GM12878 (cell line): ENCODE data around the gene VWA3B.

Experiments
- ASH2L ChIP-seq: fragments of 300-600, 200-600 bp; sonication (generic); IDR thresholded peaks from 2 replicates; pipeline ENCODE4 v1.6.1; 2017; ENCODE audit warnings: low read depth, mild to moderate bottlenecking, borderline replicate concordance
- BHLHE40 ChIP-seq, 2 experiments: fragments of 450-650 bp in 1 of 2; IDR thresholded peaks; 2 replicates each; pipeline ENCODE4 v1.6.1; 2011 to 2017; ENCODE audit warnings: low read depth in 2 of 2, borderline replicate concordance in 1 of 2, improper control_type of control experiment in 1 of 2, low read length in 1 of 2, mild to moderate bottlenecking in 1 of 2
- JUNB ChIP-seq: IDR thresholded peaks from 2 replicates; pipeline ENCODE4 v1.6.1; 2016; ENCODE audit warnings: antibody characterized with exemption, mild to moderate bottlenecking
- POLR2A ChIP-seq: IDR thresholded peaks from 2 replicates; pipeline ENCODE4 v1.6.1; 2011; ENCODE audit warnings: low read depth, mild to moderate bottlenecking, low read length
- SMARCA5 ChIP-seq: fragments of 450-650 bp; IDR thresholded peaks from 2 replicates; pipeline ENCODE4 v1.6.1; 2017; ENCODE audit warnings: mild to moderate bottlenecking
- SPI1 ChIP-seq: IDR thresholded peaks from 2 replicates; pipeline ENCODE4 v1.6.1; 2011; ENCODE audit warnings: low read depth, mild to moderate bottlenecking, low read length, moderate library complexity, borderline replicate concordance; ENCODE audit not compliant: insufficient read depth
- ZBTB4 ChIP-seq: fragments of 450-650 bp; formaldehyde crosslinking; IDR thresholded peaks from 2 replicates; pipeline ENCODE4 v1.4.0; 2022; ENCODE audit warnings: mild to moderate bottlenecking, moderate library complexity
- TF ChIP-seq, protein P1 (sequence below), 3 experiments: IDR thresholded peaks in 2 of 3; conservative IDR thresholded peaks in 1 of 3; 2 replicates each; pipeline ENCODE4 v1.5.1; 2011; ENCODE audit warnings: low read depth in 3 of 3, low read length in 3 of 3, mild to moderate bottlenecking in 3 of 3, control low read depth in 2 of 3, moderate library complexity in 2 of 3, inconsistent platforms in 1 of 3, mixed read lengths in 1 of 3; ENCODE audit not compliant: control insufficient read depth in 2 of 3, insufficient read depth in 1 of 3; ENCODE audit errors: extremely low read depth in 1 of 3
- TF ChIP-seq, protein P2 (sequence below): fragments of 450-650 bp; IDR thresholded peaks from 2 replicates; pipeline ENCODE4 v1.6.1; 2017; ENCODE audit warnings: mild to moderate bottlenecking

GRCh38 chr2:98090951-98091350 lies 4.0 kb downstream of the VWA3B start:
- TF ChIP-seq SMARCA5 (no peak), SPI1 (no peak), JUNB (no peak), BHLHE40 (IDR thresholded peaks at IDR 0.05; ENCODE audit: borderline replicate concordance in 1 of 2, low read depth in 2 of 2, low read length in 1 of 2) (no peak), ASH2L (no peak), POLR2A (no peak), ZBTB4 (CRISPR knock-in tag) (no peak)
- TF ChIP-seq, protein P1, sequence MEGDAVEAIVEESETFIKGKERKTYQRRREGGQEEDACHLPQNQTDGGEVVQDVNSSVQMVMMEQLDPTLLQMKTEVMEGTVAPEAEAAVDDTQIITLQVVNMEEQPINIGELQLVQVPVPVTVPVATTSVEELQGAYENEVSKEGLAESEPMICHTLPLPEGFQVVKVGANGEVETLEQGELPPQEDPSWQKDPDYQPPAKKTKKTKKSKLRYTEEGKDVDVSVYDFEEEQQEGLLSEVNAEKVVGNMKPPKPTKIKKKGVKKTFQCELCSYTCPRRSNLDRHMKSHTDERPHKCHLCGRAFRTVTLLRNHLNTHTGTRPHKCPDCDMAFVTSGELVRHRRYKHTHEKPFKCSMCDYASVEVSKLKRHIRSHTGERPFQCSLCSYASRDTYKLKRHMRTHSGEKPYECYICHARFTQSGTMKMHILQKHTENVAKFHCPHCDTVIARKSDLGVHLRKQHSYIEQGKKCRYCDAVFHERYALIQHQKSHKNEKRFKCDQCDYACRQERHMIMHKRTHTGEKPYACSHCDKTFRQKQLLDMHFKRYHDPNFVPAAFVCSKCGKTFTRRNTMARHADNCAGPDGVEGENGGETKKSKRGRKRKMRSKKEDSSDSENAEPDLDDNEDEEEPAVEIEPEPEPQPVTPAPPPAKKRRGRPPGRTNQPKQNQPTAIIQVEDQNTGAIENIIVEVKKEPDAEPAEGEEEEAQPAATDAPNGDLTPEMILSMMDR (IDR thresholded peaks at IDR 0.05 in 2 of 3, conservative IDR thresholded peaks at IDR 0.05 in 1 of 3; ENCODE audit: control insufficient read depth in 2 of 3, extremely low read depth in 1 of 3, insufficient read depth in 1 of 3, low read depth in 3 of 3, low read length in 3 of 3): no peak
- TF ChIP-seq, protein P2, sequence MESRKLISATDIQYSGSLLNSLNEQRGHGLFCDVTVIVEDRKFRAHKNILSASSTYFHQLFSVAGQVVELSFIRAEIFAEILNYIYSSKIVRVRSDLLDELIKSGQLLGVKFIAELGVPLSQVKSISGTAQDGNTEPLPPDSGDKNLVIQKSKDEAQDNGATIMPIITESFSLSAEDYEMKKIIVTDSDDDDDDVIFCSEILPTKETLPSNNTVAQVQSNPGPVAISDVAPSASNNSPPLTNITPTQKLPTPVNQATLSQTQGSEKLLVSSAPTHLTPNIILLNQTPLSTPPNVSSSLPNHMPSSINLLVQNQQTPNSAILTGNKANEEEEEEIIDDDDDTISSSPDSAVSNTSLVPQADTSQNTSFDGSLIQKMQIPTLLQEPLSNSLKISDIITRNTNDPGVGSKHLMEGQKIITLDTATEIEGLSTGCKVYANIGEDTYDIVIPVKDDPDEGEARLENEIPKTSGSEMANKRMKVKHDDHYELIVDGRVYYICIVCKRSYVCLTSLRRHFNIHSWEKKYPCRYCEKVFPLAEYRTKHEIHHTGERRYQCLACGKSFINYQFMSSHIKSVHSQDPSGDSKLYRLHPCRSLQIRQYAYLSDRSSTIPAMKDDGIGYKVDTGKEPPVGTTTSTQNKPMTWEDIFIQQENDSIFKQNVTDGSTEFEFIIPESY: no peak
